GM18526 (cell line): ENCODE measurements around the gene GASK1B.

Source experiments
- POLR2A ChIP-seq: IDR thresholded peaks from 3 replicates; pipeline ENCODE4 v1.6.1; 2011; ENCODE audit not compliant: insufficient read length; ENCODE audit errors: extremely low read depth

Gene GASK1B

DNA sequence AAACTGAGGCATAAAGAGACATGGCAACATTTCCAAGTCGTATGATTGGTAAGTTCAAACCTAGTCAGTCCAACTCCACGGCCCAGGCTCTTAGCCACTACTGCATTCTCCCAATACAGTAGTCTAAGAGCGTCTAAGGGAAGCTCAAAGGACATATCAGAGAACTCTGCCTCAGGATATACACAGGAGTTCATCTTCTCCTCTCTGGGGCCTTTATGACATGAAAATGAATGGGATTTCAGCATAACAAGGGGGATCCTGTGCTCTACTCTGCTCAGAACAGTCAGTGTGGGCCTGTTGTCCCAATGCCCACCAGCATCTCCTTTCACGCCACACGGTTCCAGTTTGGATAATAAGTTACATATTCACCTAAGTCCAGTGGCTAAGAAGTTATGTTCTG is 4.2 kb downstream of the GASK1B start:
- TF ChIP-seq POLR2A: no peak

DNA sequence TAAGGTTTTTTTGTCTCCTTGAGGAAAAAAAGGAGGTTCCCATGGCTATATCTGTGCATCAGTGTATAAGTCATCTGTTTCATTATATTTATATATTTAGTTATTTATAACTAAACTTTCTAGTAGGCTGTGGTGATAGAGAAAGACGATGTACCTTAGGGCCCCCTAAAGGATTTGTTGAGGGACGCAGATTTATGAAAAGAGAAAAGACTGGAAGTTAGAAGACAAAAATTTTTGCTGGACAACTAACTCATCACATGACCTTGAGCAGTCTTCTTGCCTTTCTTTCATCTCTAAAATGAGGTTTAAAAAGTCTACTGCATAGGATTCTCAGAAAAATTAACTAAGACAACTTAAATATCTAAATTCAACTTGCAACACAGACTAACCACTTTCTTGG is 6.1 kb downstream of the GASK1B start:
- no peak for TF ChIP-seq POLR2A

DNA sequence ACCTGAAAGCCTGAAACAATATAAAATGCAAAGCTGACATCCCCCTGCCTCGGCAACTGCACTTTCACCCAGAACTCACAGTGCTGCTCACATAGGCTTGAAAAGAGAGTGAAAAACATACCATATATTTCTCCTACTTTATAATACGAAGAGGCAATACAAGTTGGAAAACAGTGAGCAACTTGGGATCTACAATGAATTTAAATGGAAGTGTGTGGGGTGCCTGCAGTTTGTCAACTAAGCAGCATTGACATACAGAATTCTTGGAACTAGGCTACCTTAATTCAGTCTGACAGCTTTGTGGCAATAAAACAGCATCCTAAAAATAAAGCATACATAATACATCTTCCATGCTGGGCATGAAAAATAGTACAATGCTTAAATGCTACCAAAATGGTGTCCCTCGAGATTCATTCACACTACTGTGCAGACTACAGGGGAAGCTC is 8.0 kb downstream of the GASK1B start:
- no peak for TF ChIP-seq POLR2A

DNA sequence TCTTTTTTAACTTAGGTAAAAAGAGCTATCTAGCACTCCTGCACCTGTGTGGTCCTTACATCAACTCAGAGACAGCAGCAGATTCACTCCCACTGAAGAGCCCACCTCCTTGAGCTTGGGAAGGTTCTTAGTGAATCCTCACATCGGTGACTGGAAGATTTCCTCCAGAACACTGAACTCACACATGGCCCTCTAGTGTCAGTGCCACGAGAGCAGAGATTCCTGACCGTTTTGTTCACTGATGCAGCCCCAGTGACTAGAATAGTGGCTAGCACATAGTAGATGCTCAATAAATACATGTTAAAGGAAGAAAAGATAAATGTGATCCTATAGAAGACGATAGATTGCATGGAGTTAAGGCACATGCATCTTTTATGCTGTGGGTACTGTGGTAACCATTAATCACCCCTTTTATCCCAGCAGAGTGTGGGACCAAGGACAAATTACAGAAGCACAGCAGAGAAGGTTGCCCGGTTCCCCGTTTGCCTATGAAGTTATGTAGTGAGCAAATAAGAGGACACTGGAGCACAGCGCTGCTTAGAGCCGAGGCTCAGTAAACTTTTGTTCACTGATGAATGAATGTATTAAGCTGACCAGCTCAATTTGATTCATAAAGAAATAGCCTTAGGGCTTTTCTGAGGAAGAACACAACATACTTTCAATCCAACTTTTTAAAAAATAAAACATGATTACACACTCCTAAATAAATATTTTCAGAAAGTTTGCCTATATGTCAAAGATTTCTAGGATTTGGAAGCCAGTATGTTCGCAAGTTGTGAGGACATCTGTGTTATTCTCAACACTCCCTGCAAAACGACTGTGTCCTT is 8.7 kb downstream of the GASK1B start:
- no peak for TF ChIP-seq POLR2A

DNA sequence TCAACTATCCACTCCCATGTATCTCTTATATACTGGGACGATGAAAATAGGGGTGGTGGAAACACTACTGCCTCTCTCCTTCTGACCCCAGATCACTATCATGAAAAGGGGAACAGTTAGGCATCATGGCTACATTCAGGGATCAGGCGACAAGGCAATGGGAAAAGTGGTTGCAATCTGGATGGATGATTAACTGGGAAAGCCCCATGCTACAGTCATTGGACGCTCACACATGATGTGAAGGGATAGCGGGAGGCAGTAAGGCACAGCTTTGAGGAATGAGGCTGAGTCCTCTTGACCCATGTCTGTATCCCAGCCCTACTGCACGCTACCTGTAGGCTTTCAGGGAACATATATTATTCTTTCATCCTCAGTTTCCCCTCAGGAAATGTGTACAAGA is 10.2 kb downstream of the GASK1B start:
- no peak for TF ChIP-seq POLR2A

DNA sequence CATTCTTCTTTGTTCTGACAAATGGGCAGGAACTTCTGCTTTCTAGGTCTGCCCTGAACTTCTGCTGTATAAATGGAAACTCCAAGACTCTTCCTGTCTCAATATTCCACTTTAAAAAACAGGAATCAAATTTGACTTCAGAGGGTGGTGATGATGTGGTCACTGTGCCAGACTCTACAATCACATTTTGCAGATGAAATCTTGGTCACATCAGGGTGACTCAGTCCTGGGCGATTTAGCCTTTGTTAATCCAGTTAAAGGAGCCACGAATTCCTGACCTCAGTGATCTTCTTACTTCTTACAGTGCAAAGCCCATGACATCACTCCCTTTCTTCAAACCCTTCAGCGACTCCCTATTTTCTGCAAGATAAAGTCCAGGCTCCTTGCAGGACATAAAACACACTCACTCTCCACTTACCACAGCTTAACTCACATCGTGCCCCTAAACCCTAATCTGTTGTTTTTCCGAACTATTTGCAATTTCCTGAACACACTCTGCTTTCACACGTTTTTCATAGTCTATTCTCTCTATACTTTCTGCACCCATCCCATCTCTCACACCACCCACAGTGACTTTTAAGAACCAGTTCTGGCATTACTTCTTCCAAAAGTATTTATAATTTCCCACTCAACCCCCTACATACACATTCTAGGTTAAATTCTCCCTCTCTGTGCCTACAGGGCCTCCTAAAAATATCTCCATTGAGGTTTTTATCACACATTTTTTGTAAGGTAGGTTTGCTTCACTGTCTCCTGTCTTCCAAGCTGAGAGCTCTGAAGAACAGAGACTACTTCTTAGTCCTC is 11.1 kb downstream of the GASK1B start:
- no peak for TF ChIP-seq POLR2A

DNA sequence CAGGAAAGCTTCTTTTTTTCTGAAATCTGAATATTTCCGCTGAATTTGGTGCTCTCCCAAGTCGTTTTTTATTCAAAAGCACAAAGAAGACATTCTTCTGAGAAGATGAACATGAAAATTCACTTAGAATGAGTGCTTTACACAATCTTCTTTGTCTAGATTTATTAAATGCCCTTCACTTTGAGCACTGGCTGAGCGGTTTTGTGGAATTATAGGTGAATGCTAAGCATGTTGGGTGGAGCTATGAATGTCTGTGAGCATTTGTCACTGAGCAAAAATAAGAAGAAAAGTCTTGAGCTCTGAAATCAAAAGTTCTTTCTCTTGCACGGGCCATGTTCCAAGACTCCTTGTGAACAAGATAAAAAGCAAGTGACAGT is 13.1 kb downstream of the GASK1B start:
- no peak for TF ChIP-seq POLR2A

DNA sequence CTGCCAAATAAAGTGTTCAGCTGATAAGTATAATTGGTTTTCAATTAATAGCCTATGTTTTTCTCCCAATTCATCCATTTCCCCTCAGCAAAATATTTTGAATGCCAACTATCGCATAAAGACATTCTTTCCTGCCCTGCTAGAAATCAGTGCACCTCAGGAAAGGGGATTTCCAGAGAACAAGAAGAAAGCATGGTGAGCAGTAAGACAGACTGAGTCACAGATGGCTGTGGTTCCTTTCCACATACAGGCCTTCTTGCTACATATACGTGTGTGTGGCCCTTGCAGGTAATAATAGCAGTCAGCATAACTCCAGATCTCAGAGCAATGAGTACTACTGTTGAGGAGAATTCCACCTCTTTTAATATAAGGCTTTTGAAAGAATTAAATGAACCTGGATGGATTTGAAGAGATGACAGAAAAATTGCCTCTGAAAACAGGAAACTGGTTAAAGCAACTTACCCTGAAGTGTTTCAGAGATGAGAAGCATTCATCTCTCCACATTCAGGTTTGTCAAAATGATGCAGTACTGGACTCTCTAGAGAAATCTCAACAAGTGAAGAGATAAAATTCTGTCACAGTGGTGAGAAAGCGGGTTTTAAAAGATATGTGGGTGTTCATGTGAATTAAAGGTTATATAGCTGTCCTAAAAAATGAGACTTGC is 13.6 kb downstream of the GASK1B start:
- no peak for TF ChIP-seq POLR2A

DNA sequence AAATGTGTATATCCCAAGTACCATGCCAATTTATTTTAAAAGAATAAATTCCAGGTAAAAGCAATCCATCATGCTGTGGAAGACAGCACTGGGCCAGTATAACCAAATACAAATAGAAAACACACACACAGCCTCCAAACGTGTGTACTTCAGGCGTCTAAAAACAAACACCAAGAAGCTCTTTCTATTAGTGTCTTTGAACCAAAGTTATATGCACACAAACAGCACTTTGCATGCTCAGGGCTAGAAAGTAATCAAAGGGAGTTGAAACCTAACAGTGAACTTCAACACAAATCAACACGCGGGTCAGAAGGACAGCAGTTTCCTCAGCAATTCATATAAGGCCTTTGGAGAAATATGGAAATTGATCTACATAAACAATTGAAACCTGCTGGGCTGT is 15.4 kb downstream of the GASK1B start:
- no peak for TF ChIP-seq POLR2A

DNA sequence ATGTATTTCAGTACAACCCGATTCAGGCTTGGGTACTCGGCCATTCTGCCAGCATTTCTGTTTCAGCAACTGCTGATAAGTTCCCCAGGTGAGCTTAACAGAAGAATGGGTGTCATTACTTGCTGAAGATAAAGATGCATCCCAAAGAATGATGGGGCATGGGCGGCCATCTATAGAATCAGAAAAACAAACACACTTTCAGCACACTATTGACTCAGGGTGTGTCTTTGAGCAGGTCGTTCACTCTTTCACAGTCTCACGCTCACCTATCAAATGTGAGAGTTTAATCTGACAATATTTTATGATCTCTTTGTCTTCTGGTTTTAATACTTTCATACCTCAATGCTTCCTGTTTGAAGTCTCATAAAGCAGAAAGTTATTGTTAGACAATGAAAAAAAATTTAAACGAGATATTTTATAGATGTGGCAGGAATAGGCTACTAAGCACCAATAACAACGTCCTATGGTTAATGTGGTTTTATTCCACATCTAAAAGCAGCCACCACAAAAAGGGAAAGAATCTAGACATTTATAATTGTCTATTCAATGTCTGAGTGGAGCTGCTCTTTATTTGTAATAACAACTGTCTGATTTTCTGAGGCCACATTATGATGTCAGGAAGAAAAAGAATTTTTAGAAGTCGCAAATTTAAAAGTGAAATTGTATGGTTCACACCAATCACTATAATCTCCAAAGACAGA is 17.0 kb downstream of the GASK1B start:
- no peak for TF ChIP-seq POLR2A

DNA sequence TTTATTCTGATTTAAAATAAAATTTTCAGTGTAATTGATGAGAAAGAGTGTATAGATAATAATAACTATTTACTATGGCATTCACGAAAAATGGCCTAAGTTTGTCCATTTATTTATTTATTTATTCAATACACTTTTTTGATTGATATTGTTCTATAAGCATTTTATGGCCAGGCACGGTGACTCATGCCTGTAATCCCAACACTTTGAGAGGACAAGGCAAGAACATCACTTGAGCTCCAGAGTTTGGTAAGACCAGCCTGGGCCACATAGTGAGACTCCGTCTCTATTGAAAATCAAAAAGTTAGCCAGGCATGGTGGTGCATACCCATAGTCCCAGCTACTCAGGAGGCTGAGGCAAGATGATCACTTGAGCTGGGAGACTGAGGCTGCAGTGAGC is 25.7 kb downstream of the GASK1B start:
- TF ChIP-seq POLR2A: no peak

DNA sequence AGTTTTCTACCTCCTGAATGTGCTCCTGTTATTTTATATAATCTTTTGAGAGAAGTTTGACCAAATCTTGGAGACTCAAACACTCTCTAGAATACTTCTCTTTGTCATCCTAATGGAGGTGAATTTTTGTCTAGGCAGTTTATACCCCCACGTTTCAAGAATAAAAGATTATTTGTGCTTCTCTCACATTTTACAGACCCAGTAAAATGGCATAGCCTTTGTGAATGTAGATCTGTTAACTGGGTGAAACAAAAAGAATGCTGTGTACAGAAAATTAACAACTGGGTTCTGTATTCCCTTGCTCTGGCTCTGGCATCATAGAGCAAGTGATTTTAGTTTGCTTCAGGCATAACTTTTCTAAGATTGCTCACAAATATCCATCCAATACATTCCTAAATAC is 26.1 kb downstream of the GASK1B start:
- TF ChIP-seq POLR2A: no peak

DNA sequence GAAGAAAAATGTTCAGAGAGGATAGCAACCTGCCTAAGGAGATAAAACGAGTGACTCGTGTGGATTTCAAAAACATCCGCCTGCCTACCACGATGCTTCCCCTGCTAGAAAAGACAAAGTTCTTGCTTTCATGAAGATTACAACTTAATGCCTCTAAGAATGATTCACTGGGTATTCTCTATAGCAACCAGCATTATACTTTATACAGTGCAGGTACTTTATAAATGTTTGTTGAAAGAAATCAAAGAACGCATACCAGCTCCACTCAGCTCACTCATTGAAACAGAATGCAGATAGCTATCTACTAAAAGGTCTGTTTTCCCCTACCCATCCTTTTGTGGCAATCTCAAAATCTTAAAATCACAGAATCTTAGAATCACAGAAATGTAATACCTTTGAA is 33.7 kb downstream of the GASK1B start:
- no peak for TF ChIP-seq POLR2A

DNA sequence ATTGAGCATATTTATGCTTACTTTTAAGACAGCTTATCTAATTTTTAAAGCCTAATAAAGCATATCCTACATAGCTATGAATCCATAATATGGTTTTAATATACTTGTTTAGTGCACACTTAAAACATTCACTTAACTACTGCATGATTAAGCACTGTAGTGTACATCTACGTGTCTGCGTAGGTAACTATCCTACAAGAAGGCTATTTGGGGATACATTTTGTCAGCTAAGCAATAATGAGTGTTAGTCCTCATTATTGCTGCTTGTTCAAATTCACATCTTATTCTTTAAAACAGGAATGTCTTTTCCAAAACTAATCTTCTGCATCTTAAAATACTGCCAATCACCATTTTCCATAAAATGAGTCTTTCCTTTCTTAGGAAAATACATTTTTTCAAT is 38.6 kb downstream of the GASK1B start:
- no peak for TF ChIP-seq POLR2A

DNA sequence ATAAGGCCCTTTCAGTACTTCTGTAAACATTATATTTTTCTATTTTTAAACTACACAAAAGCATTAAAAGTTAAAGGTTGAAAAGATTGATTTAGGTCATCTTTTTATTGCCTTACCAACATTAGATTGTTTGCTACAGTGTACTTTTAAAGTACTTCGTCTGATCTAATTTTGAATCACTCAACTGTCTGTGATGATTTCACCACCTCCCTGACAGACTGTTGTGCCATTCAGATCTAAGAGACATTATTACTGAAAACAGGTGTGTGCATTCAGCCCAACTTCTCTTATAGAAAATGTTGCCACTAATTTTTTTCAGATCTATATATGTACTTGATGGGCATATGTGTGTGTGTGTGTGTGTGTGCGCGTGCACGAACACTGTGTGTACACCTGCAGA is 39.3 kb downstream of the GASK1B start:
- no peak for TF ChIP-seq POLR2A
